ENCODE results near the gene ZNF511. TPM values are rescaled to one million over a fixed set of nuclear protein-coding genes. Genes with fewer than 3 reads are reported as not detected.

ZNF511 gene
- total RNA-seq, 1 experiment from 2014 or later: 49.0 TPM

DNA sequence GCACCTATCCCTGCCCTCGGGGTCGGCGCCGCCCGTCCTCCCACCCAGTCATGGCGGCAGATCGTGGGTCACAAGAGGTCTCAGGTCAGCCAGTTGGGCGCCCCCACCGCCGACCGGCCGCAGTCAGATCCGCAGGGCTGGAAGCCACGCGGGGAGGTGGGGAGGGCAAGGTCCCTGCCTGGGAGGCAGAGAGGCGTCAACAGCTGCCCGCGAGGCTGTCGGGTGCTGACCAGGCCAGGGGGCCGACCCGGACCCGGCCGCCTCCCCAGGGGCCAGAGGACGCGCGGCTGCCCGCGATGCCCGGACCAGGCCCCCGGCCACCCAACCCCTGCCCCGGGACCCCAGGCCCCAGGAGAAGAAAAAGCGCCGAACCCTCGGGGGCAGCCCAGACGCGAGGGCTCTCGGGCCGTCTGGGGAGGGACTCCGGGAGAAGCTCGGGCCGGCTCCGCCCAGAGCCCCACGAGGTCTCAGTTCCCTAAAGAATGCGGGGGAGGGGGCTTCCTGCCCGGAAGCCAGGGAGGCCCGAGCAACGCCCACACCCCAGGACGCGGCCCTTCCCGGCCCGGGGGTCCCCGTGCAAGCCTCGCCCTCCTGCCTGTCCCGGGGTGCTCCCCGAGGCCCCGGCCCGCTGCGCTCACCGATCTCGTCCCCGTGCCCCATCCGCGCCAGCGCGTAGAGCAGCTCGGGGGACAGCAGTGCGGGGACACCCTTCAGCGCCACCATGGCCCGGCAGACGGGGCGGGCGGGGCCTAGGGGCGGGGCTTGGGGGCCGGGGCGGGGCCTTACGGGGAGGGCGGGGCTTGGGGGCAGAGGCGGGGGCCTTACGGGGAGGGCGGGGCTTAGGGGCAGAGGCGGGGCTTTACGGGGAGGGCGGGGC, 48.8 kb downstream of the ZNF511 start, which contains the start of gene FUOM:
Gene FUOM (minus strand): TSS at position 735 of the 877 bp plus-strand sequence. CDS start 12 bp downstream, at position 723.
- BruUV-seq (replicated peaks): no TSS peak
- peaks cover 3 to 5% of the 10 kb centered on the region in 2 experiments; a peak in 2 of 4 replicates for H3K4me1 ChIP-seq (ENCODE audit: control insufficient read depth in 1 of 2, insufficient read depth in 2 of 2, low read length in 2 of 2)
- no peaks in the 10 kb centered on the region for H3K9me2 ChIP-seq (ENCODE audit: insufficient read depth)
- no peaks in the 10 kb centered on the region for H3K9me3 ChIP-seq (ENCODE audit: control insufficient read depth in 1 of 2, insufficient read depth in 1 of 2, low read depth in 1 of 2, low read length in 2 of 2)
- peak within 1 kb of the TSS; percentile 71 for H3K27ac ChIP-seq (ENCODE audit: low read depth, low read length)
- TF ChIP-seq YY1 (IDR thresholded peaks at IDR 0.05; ENCODE audit: extremely low read depth, insufficient replicate concordance, low read depth, low read length) (peak; percentile 7), EGR1 (IDR thresholded peaks at IDR 0.05; ENCODE audit: low read depth) (peak; percentile 78), JUND (IDR thresholded peaks at IDR 0.05) (no peak), CEBPB (IDR thresholded peaks at IDR 0.05; ENCODE audit: low read depth) (no peak), POLR2AphosphoS5 (IDR thresholded peaks at IDR 0.05; ENCODE audit: low read depth, low read length) (peak; percentile 68; the same call in 1 of the 2 replicates), ZFX (IDR thresholded peaks at IDR 0.05) (peak; percentile 55)
- TF ChIP-seq, protein P1, sequence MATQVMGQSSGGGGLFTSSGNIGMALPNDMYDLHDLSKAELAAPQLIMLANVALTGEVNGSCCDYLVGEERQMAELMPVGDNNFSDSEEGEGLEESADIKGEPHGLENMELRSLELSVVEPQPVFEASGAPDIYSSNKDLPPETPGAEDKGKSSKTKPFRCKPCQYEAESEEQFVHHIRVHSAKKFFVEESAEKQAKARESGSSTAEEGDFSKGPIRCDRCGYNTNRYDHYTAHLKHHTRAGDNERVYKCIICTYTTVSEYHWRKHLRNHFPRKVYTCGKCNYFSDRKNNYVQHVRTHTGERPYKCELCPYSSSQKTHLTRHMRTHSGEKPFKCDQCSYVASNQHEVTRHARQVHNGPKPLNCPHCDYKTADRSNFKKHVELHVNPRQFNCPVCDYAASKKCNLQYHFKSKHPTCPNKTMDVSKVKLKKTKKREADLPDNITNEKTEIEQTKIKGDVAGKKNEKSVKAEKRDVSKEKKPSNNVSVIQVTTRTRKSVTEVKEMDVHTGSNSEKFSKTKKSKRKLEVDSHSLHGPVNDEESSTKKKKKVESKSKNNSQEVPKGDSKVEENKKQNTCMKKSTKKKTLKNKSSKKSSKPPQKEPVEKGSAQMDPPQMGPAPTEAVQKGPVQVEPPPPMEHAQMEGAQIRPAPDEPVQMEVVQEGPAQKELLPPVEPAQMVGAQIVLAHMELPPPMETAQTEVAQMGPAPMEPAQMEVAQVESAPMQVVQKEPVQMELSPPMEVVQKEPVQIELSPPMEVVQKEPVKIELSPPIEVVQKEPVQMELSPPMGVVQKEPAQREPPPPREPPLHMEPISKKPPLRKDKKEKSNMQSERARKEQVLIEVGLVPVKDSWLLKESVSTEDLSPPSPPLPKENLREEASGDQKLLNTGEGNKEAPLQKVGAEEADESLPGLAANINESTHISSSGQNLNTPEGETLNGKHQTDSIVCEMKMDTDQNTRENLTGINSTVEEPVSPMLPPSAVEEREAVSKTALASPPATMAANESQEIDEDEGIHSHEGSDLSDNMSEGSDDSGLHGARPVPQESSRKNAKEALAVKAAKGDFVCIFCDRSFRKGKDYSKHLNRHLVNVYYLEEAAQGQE (IDR thresholded peaks at IDR 0.05; ENCODE audit: low read depth): no peak
- TF ChIP-seq, protein P2, sequence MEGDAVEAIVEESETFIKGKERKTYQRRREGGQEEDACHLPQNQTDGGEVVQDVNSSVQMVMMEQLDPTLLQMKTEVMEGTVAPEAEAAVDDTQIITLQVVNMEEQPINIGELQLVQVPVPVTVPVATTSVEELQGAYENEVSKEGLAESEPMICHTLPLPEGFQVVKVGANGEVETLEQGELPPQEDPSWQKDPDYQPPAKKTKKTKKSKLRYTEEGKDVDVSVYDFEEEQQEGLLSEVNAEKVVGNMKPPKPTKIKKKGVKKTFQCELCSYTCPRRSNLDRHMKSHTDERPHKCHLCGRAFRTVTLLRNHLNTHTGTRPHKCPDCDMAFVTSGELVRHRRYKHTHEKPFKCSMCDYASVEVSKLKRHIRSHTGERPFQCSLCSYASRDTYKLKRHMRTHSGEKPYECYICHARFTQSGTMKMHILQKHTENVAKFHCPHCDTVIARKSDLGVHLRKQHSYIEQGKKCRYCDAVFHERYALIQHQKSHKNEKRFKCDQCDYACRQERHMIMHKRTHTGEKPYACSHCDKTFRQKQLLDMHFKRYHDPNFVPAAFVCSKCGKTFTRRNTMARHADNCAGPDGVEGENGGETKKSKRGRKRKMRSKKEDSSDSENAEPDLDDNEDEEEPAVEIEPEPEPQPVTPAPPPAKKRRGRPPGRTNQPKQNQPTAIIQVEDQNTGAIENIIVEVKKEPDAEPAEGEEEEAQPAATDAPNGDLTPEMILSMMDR (IDR thresholded peaks at IDR 0.05 in 2 of 3, conservative IDR thresholded peaks at IDR 0.05 in 1 of 3; ENCODE audit: borderline replicate concordance in 1 of 3, insufficient read depth in 1 of 3, low read depth in 2 of 3, low read length in 2 of 3): no peak
- peak; percentile 81 for ATAC-seq
- DNase-seq (ENCODE audit: low read depth, low spot score): peak; percentile 7
- no peak within 1 kb of the TSS for H2AFZ ChIP-seq (ENCODE audit: low read depth, low read length, poor library complexity, severe bottlenecking)
- H3K4me3 ChIP-seq (replicated peaks in 1 of 2; ENCODE audit: low read depth in 1 of 2, low read length in 2 of 2): peak within 1 kb of the TSS; percentile 57 to 66
- H3K36me3 ChIP-seq (ENCODE audit: control insufficient read depth in 1 of 2, insufficient read depth in 2 of 2, low read length in 2 of 2): no peaks in the 10 kb centered on the region
- POLR2A ChIA-PET: interaction anchor here (0.6 kb wide), 1 partner anchor 12 kb away, joined by 3 read pairs; no protein-coding TSS in a partner anchor
- H4K20me1 ChIP-seq (ENCODE audit: insufficient read depth): no peaks in the 10 kb centered on the region
- intact Hi-C loops (cut with micrococcal nuclease): no loop called here
- H3K9ac ChIP-seq (ENCODE audit: low read length): peak within 1 kb of the TSS; percentile 68
- H3K27me3 ChIP-seq (ENCODE audit: insufficient read depth, low read length): no peaks in the 10 kb centered on the region
- H3K79me2 ChIP-seq (ENCODE audit: insufficient read depth, low read length): peaks cover 6% of the 10 kb centered on the region; the same call in 1 of the 2 replicates
- peak within 1 kb of the TSS; percentile 77 for H3K4me2 ChIP-seq (ENCODE audit: low read length)
- CTCF ChIA-PET: interaction anchor here (1.2 kb wide), 1 partner anchor 28 kb away, joined by 3 read pairs; no protein-coding TSS in a partner anchor
- RAD21 ChIA-PET (ENCODE audit: low non-redundant PET in 1 of 2, low total read pairs in 2 of 2, uncharacterized antibody in 2 of 2, unreplicated experiment in 2 of 2): no interaction called here

Measured in HCT116 (cell line).